ENCODE data around the gene NAA40. TPM values are rescaled to one million over a fixed set of nuclear protein-coding genes. Genes with fewer than 3 reads are reported as not detected.

The NAA40 gene

DNA sequence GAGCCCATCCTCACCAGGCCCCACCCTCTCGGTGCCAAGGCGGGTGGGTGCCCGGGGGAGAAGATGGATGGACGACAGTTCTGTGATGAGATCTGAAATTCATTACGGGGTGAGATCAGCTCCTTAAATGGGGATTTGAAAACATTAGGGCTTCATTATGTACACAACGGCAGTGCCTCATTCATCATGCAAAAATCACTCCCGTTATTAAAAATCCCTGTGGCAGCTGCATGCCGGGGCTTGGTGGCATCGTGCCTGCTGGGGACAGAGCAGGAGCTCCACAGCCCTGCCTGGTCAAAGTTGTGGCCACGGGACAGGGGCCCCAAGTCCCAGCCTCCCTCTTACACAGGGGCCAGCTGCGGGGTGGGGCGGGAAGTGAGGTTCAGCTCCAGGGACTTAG, 67.6 kb downstream of the NAA40 start:
- H3K9me3 ChIP-seq (ENCODE audit: control insufficient read depth, low read length) = no peaks in the 10 kb centered on the region
- no peak overlapping the region for H4K91ac ChIP-seq (ENCODE audit: low read length)
- no peak overlapping the region for H2BK12ac ChIP-seq (ENCODE audit: low read length in 2 of 2)
- H3K27me3 ChIP-seq (ENCODE audit: control insufficient read depth in 1 of 2, insufficient read depth in 1 of 2, low read length in 2 of 2) = peaks cover 1 to 5% of the 10 kb centered on the region in 2 experiments
- no peaks in the 10 kb centered on the region for H3K36me3 ChIP-seq (ENCODE audit: control insufficient read depth in 1 of 2, insufficient read depth in 2 of 2, low read depth in 1 of 2, low read length in 2 of 2)
- H3K27ac ChIP-seq (ENCODE audit: low read length, poor library complexity, severe bottlenecking) = no peak overlapping the region
- no peak overlapping the region for H2BK5ac ChIP-seq (ENCODE audit: low read depth, low read length, poor library complexity, severe bottlenecking)
- H3K9ac ChIP-seq (ENCODE audit: low read length) = no peak overlapping the region
- no peak overlapping the region for H2BK120ac ChIP-seq (ENCODE audit: low read depth, low read length)
- no peak overlapping the region for H3K14ac ChIP-seq (ENCODE audit: low read length in 2 of 2)
- no peak overlapping the region for H3K4me3 ChIP-seq (ENCODE audit: insufficient read depth in 1 of 2, low read depth in 1 of 2, low read length in 2 of 2)
- DNase-seq = no peak
- no peaks in the 10 kb centered on the region for H3K79me1 ChIP-seq (replicated peaks; ENCODE audit: low read length, poor library complexity, severe bottlenecking)
- no peak overlapping the region for H3K18ac ChIP-seq (ENCODE audit: low read depth in 1 of 2, low read length in 2 of 2)
- WGBS = 91% methylated on average over 10 of the region's 12 CpGs
- no peak overlapping the region for H2AK5ac ChIP-seq (ENCODE audit: low read length, severe bottlenecking)
- no peak overlapping the region for H2BK15ac ChIP-seq (ENCODE audit: low read depth, poor library complexity, severe bottlenecking)
- H4K8ac ChIP-seq (ENCODE audit: low read length) = no peak overlapping the region
- no peak overlapping the region for H3K4me2 ChIP-seq (ENCODE audit: low read length, poor library complexity, severe bottlenecking)
- H3K23ac ChIP-seq (ENCODE audit: low read length in 2 of 2) = no peak overlapping the region
- H2AFZ ChIP-seq (ENCODE audit: low read depth, low read length) = no peak overlapping the region
- peaks cover 44% of the 10 kb centered on the region for H3K4me1 ChIP-seq (ENCODE audit: control insufficient read depth, insufficient read depth, low read depth, low read length)
- no peak overlapping the region for H3K4ac ChIP-seq (ENCODE audit: low read depth in 1 of 2, low read length in 2 of 2)

Small RNA genes within 50 kb of the gene (small RNA-seq; reads per million reads assigned to genes)
- gene RNU6-45P (ENCODE audit: low read depth) = not detected

Data from mesenchymal stem cell (in vitro differentiated cells and primary cell).